Kidney (tissue), 14 donors: ENCODE data around the gene EHBP1L1. TPM values are rescaled to one million over a fixed set of nuclear protein-coding genes. Genes with fewer than 3 reads are reported as not detected.

Experiments used
- DNase-seq, 5 donors: peaks; one replicate each; pipeline ENCODE4 v3.0.0-alpha.2; 2013 to 2020
- FAIRE-seq: peaks from 2 replicates; lab custom pipeline; 2012; peaks lifted over from hg19 to GRCh38; lab: Jason Lieb, UNC
- H3K27ac ChIP-seq, 2 donors: one replicate each; pipeline ENCODE4 v1.7.0; 2013; ENCODE audit warnings: low read depth in 2 of 2, low read length in 2 of 2, inconsistent platforms in 1 of 2
- H3K27me3 ChIP-seq: one replicate; pipeline ENCODE4 v1.7.1; 2013; ENCODE audit warnings: low read length, inconsistent platforms; ENCODE audit not compliant: control insufficient read depth, insufficient read depth
- H3K36me3 ChIP-seq, 3 donors: one replicate each; pipeline versions ENCODE4 v1.7.0 to v1.7.1; 2013; ENCODE audit warnings: low read length in 3 of 3, control low read depth in 1 of 3, inconsistent platforms in 1 of 3; ENCODE audit not compliant: insufficient read depth in 3 of 3, control insufficient read depth in 2 of 3
- H3K4me1 ChIP-seq, 3 donors: one replicate each; pipeline versions ENCODE4 v1.7.0 to v1.7.1; 2013; ENCODE audit warnings: low read length in 3 of 3, inconsistent platforms in 1 of 3, low read depth in 1 of 3; ENCODE audit not compliant: control insufficient read depth in 2 of 3, insufficient read depth in 2 of 3
- H3K4me3 ChIP-seq, 3 donors: one replicate each; pipeline versions ENCODE4 v1.7.0 to v1.8.1; 2013; ENCODE audit warnings: low read length in 3 of 3, control low read depth in 1 of 3, inconsistent platforms in 1 of 3
- H3K9ac ChIP-seq, 3 donors: one replicate each; pipeline versions ENCODE4 v1.7.0 to v1.7.1; 2013; ENCODE audit warnings: low read length in 3 of 3, control low read depth in 1 of 3, inconsistent platforms in 1 of 3
- H3K9me3 ChIP-seq, 3 donors: one replicate each; pipeline versions ENCODE4 v1.7.0 to v1.7.1; 2013; ENCODE audit warnings: low read length in 3 of 3, control low read depth in 1 of 3, inconsistent platforms in 1 of 3; ENCODE audit not compliant: control insufficient read depth in 2 of 3, insufficient read depth in 1 of 3
- intact Hi-C: fragments of 100-400 bp; cut with DNase I; formaldehyde crosslinking; loops from one replicate; pipeline ENCODE4 v1.11.1; 2022
- polyA plus RNA-seq: library from polyadenylated mRNA; stranded (reverse); fragments of 350-450 nt; fragmentation: Illumina TruSeq; extraction: RNeasy Lipid Tissue Mini Kit (QIAGEN cat#74804); gene quantifications from one replicate; pipeline ENCODE4 v1.2.3, GENCODE V29; 2014; ENCODE audit warnings: low read depth, low replicate concordance; ENCODE audit not compliant: insufficient read depth
- total RNA-seq: library from RNA; stranded (reverse); fragmentation: NEBNext Ultra II Directional; extraction: Animal tissue kit (Norgen Biotek cat#: 25700); gene quantifications from one replicate; pipeline ENCODE4 v1.2.1, GENCODE V29; 2021
- TF ChIP-seq, protein P1 (sequence below): IDR thresholded peaks from 3 replicates; pipeline ENCODE4 v1.5.1; 2012; ENCODE audit warnings: mild to moderate bottlenecking, moderate library complexity, borderline replicate concordance; ENCODE audit not compliant: insufficient read depth; ENCODE audit errors: extremely low read depth
- donor health status: control.
- donor health status: control.
- donor health status: control.
- donor health status: control.
- donor health status: control.
- donor health status: DM: yes; HTN: yes; CAD: no.
- donor health status: Normal renal cell carcinoma (clear cell type).

EHBP1L1 gene
- total and polyA plus RNA-seq, 2 donors from 2014 or later, result 20.5 to 95.4 TPM

DNA sequence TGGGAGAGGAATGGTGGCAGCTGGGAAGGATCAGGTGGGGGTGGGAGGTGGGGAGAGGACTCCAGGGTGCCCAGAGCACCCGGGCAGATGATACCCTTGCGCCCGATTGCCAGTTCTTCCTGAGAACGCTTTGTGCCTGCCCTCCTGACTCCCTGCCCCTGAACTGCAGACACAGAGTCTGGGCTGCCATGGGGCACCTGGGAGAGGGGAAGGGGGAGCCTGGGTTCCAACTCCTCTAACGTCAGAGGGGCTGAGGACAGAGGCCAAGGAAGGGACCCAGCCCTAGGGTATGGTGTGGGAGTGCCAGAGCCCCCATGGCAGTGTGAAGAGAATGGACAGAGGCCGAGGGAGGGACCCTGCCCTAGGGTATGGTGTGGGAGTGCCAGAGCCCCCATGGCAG, 20.7 kb downstream of the EHBP1L1 start:
- TF ChIP-seq, protein P1, sequence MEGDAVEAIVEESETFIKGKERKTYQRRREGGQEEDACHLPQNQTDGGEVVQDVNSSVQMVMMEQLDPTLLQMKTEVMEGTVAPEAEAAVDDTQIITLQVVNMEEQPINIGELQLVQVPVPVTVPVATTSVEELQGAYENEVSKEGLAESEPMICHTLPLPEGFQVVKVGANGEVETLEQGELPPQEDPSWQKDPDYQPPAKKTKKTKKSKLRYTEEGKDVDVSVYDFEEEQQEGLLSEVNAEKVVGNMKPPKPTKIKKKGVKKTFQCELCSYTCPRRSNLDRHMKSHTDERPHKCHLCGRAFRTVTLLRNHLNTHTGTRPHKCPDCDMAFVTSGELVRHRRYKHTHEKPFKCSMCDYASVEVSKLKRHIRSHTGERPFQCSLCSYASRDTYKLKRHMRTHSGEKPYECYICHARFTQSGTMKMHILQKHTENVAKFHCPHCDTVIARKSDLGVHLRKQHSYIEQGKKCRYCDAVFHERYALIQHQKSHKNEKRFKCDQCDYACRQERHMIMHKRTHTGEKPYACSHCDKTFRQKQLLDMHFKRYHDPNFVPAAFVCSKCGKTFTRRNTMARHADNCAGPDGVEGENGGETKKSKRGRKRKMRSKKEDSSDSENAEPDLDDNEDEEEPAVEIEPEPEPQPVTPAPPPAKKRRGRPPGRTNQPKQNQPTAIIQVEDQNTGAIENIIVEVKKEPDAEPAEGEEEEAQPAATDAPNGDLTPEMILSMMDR, result no peak
- Histone ChIP-seq H3K4me1 (peaks cover 0 to 4% (median 0%) of the 10 kb centered on the region in 3 donors), H3K36me3 (peaks cover 0 to 18% (median 2%) of the 10 kb centered on the region in 3 donors), H3K9ac (no peak overlapping the region), H3K27me3 (no peaks in the 10 kb centered on the region), H3K4me3 (no peak overlapping the region), H3K9me3 (no peaks in the 10 kb centered on the region), H3K27ac (no peak overlapping the region)
- intact Hi-C loops, result no loop called here
- DNase-seq (no peak), FAIRE-seq (no peak)

DNA sequence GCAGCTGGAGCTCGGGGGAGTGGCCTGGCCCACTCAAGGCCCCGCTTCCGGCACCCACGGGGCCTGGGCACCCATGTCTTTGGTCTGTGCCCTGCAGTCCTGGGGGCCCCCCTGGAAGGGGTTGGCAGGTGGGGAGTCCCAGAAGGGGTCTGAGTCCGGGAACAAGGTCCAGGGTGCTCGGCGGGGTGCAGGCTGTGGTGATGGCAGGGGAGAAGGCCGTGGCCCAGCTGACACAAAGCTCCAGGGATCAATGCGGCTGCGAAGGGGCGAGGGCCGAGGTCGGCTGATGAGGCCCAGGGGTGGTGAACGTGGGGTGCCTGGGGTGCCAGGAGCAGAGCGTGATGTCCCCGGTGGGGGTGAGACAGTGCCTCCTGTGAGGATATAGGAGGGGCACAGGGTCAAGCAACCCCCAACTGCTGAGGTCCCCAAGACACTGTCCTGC, 22.4 kb downstream of the EHBP1L1 start:
- Histone ChIP-seq H3K9me3 (no peaks in the 10 kb centered on the region), H3K27ac (no peak overlapping the region), H3K27me3 (no peaks in the 10 kb centered on the region), H3K9ac (no peak overlapping the region), H3K4me3 (no peak overlapping the region), H3K36me3 (peaks cover 2 to 24% (median 3%) of the 10 kb centered on the region in 3 donors), H3K4me1 (peaks cover 0 to 4% (median 0%) of the 10 kb centered on the region in 3 donors)
- TF ChIP-seq, protein P1, result no peak
- DNase-seq (peak in 1 of 5 donors; percentile 45), FAIRE-seq (no peak)
- intact Hi-C loops, result no loop called here

DNA sequence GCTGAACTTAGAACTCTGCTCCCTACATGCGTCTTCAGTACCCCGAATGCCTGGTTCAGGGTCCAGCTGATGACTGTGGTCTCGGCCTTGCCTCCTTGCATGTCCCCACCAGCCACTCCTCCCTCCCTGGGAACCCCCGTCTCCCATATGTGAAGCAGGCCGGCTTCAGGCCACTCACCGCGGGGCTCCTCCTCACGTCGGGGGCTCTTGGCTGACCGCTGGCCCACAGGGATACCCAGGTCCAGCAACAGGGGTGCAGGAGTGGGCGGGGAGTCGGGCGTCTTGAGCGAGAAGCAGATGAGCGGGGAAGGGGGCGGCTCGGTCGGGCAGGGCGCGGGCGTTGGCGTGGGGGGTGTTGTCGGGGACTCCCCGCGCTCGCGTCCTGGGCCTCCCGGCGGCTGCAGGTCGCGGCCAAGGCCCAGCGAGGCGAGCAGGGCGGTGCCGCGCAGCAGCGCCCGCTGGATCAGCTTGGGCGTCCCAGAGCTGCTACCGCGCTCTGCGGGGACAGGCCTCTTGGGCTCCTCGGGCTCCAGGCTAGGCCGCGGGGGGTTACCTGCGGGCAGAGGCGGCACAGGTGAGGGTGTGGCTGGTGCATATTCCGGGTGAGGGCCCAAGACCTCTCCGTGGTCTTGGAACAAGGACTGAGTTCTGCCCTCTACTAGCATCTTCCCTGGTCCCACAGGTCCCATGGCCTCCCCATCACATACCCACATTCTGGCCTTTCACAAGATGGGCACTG, 23.5 kb downstream of the EHBP1L1 start:
- Histone ChIP-seq H3K27me3 (no peaks in the 10 kb centered on the region), H3K4me1 (no peaks in the 10 kb centered on the region), H3K9me3 (no peaks in the 10 kb centered on the region), H3K4me3 (no peak overlapping the region), H3K27ac (no peak overlapping the region), H3K36me3 (peaks cover 2 to 32% (median 5%) of the 10 kb centered on the region in 3 donors), H3K9ac (no peak overlapping the region)
- TF ChIP-seq, protein P1, result no peak
- FAIRE-seq (no peak), DNase-seq (peak in 1 of 5 donors; percentile 75)
- intact Hi-C loops, result no loop called here

- intact Hi-C loops, result no loop called here
- no peak for DNase-seq
- peaks cover 4 to 37% (median 9%) of the 10 kb centered on the region in 3 donors for H3K36me3 ChIP-seq
Observed at GRCh38 chr11:65599955-65600246, 24.0 kb downstream of the EHBP1L1 start.

More at GRCh38 chr11:65599955-65600246, 24.0 kb downstream of the EHBP1L1 start:
- H3K4me1 ChIP-seq, result no peaks in the 10 kb centered on the region
- no peak overlapping the region for H3K4me3 ChIP-seq
- no peak for FAIRE-seq
- no peak overlapping the region for H3K9ac ChIP-seq
- H3K27me3 ChIP-seq, result no peaks in the 10 kb centered on the region
- H3K9me3 ChIP-seq, result no peaks in the 10 kb centered on the region
- TF ChIP-seq, protein P1, result no peak
- H3K27ac ChIP-seq, result no peak overlapping the region
